Endometrium (tissue), 2 donors: ENCODE results near the gene MXRA7.
"Not testable (repeated sequence)": the region's sequence is repeated elsewhere in the genome, so short reads cannot be mapped to it uniquely, and the experiment has no call there.

Experiments
- FAIRE-seq: peaks from 2 replicates; lab custom pipeline; 2012; peaks lifted over from hg19 to GRCh38; lab: Jason Lieb, UNC
- donor health status: control.
- donor health status: control.

The MXRA7 gene

DNA sequence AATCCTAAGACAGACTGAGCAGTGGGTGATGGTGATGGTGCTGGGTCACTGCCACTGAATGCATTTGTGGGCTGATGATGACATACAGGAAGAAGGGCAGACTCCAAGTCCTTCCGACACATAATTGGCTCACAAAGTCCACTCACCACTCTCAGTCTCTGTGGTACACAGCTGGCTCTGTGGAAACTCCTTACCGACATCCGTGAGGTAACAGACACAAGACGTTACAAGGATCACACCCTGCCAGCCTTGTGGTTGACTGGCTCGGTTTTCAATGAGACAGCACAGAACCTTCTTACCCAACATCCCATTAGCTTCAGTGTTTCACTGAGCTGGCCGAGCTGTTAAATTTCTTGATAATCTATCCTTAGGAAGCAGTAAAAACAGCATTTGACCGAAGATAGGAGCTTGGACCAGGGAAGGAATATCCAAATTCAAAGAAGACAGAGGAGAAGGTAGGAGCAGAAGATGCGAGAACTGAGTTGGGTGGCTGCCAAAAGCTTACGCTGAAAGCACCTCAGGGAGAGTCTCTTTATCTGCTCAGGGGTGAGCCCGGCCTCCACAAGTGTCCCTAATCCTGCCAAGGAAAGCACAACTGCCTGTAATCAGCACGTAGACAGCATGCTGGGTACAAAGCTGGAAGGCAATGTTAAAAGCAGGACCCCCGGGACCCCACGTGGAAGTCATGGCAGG, 5.5 kb upstream of the MXRA7 start:
- FAIRE-seq: no peak

DNA sequence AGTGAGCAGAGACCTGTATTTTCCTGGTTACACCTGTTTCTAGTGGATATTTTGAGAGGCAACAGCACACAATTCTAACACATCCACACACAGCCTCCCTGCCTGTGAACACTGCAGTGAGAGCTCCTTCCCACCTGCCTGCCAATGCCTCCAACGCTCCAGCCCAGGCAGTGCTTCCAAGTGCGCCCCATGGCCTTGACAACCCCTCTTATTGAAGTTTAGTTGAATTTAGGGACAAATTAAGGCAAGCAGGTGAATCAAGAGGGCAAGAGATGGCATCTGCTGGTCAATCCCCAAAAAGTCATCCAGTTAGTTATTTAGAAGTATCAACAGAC, 4.7 kb upstream of the MXRA7 start:
- FAIRE-seq: no peak

DNA sequence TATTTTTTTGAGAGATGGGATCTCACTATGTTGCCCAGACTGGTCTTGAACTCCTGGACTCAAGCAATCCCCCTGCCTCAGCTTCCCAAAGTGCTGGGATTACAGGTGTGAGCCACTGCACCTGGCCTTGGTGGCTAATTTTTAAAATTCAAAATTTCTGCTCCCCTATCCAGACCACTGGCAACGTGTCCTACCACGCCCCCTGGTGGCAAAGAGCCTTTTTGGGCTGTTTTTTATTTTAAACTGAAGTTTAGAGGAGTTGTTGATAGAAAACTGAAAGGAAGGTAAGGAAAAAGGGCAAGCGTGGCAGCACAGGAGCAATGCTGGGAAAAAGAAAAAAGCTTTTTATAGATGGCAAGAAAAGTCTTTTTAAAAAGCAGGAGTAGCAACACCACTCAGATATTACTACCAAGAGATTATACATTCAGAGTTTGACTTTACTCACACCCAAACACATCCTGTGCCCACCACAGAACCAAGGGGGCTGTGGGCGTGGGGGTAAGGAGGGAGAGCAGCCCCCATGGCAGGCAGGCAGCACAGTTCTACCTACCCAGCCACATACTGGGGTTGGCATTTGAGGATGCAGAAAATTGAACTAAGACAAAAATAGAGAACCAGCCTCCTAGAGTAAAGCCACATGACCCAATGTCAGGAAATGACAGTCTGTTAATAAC, 4.2 kb upstream of the MXRA7 start:
- FAIRE-seq: no peak

DNA sequence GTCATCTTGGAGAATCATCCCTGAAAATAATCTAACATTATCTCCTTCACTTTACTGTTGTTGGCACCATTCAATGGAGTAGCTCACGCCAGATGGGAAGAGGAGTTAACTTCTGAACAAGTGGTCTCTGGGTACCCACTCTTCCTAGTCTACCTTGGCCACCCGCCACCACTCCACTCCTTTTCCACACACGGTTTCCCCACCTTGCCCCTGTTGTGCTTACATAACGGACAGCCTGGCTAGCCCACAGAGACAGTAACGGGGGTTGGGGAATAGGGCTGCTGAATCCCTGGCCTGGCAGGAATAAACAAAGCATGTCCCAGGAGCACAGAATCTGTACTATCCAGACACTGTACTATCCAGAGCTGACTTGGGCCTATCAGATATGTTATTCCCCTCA, 3.6 kb upstream of the MXRA7 start:
- no peak for FAIRE-seq

DNA sequence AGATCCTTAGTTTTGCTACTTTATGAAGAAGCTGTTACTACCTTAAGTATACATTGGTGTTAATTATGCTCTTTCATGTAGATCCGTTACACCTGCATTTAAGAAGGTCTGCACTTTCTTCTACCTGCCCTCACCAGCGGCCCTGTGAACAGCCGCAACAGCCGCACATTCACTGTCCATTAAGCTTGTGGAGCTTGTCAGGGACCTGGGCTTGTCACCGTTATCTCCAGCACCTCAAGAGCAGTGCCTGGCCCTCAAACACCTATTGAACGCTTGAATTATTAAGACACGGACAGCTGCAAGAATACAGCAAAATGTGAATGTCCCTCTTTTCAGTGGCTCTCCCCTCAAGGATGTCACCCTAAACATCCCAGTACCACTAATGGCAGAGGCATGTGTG, 3.0 kb upstream of the MXRA7 start:
- FAIRE-seq: no peak

DNA sequence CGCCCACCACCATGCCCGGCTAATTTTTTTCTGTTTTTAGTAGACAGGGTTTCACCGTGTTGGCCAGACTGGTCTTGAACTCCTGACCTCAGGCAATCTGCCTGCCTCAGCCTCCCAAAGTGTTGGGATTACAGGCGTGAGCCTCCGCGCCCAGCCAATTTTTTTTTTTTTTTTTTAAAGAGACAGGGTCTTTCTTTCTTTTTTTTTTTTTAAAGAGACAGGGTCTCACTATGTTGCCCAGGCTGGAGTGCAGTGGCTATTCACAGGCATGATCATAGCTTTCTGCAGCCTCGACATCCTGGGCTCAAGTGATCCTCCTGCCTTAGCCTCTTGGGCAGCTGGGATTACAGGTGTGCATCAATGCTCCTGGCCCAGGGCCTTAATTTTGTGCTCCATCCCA, 1.6 kb upstream of the MXRA7 start:
- FAIRE-seq: not testable (repeated sequence)

DNA sequence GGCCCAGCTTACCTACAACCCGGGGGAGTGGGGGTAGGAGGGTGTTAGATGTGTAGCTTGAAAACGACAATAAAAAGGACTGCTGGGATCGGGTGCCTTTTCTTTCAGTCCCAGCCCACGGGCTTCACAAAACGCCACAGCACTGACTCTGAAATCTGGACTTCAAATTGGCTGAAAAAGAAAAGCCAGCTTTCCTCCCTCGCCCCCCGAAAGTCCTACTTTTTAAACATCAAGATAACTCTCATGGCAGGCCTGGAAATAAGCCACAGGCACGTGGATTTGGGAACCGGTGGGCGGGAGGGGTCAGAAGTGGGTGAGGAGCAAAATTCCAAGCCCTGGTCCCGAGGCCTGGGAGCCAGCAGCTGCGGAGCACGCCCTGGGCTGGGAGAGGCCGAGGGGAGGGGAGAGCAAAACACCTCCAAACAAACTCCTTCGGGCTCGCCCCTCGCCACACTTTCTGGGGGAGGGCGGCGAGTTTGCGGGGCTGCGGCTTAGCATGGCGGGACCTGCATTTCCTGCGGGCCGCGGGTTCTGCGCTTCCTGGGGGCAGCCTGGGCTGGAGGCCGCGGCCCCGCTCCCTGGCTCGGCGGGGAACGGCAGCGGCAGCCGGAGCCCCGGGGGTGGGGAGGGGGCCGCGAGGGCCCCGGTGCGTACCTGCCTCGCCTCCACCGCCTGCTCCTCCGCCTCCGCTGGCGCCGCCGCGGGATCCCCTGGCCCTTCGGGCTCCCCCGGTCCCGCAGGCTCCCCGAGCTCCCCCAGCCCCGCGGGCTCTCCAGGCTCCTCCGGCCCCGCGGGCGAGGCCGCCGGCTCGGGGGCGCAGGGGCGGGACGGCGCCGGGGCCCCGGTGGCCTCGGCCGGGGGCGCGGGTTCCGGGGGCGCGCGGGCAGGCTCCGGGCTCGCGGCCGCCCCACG, 558 bp downstream of the MXRA7 start:
- not testable (repeated sequence) for FAIRE-seq

DNA sequence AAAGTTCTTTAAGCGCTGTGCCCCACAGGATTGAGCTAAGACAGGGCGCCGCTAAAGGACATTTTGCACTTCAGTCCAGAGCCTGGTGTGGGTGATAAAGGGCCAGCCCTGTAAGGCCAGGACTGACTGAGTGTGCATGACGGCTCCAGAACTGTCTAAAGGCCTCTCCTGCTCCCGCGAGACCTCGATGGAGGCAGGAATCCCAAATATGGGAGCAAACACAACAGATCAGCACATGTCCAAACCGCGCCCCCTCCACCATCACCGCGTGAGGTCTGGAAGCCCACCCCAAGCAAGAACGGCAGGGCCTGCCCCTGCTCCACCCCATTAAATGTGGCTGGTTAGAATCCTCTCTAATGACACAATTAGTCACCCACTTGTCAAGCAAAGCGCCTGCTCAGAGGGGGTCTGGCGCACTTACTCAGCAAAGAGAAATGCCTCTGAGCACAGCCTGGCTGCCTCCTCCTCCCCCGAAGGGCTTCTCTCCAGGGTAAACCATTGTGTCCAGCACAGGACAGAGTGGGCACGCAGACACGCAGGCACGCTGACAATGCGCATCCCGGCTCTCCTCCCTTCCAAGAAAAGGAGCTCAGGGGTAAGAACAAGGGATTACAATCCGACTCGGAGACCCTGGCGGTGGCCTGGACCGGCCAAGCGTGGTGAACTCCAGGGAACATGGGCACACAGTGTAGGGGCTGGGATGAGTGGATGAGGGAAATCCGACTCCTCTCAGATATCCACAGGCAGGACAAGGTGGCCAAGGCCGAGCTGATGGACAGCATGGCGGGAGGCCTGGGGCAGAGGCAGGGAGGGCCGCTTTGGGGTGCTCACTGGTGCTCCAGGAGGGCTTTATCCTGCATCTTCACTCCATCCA, 1.5 kb downstream of the MXRA7 start:
- FAIRE-seq: peak; percentile 85

DNA sequence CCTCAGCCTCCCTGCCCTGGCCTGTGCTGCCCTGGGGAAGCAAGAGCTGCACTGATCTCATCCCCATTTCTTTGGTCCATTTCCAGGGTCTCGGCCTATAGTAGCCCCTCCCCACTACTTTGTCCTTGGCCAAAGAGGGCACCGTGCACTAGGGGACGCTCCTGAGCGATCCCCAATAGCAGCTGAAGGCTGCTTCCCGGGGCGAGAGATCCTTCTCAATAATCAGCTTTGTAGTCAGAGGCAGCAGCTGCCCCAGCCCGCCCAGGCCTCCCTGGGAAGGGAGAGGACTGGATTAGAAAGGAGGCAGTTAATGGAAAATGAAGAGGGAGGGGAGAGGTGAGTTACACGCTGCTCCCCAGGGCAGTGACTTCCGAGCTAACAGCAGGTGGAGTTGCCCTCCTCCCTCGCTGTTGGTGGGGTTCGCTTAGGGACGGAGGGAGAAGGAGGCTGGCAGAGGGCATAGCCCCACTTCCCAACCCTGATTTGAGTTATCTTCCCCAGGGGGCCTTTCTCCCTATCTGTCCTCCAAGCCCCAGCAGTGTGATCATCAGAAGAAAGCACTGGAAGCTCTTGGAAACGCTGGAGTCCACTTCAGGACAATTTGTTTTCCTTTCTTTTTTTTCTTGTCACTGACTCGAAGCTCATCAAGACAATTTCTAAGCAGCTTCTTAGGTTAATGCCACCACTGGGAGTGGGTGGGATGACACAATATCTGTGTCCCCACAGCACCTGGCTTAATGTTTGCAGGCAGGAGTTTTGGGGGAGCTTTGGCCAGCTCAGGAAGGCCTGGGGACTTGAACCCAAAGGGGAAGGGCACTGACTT, 2.6 kb downstream of the MXRA7 start:
- no peak for FAIRE-seq

DNA sequence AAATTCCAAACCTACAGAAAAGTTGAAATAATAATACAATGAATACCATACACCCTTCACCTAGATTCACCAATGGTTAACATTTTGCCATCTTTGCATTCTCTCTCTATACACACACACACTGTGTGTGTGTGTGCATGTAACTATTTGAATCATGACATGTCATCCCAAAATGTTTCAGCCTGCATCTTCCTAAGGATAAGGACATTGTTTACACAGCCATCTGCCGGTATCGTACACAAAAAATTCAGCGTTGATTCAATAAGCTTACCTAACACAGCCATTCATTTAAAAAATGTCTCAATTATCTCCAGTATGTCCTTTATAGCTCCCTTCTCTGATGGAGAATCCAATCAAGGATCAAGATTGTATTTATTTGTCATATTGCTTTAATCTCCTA, 3.9 kb downstream of the MXRA7 start:
- no peak for FAIRE-seq

DNA sequence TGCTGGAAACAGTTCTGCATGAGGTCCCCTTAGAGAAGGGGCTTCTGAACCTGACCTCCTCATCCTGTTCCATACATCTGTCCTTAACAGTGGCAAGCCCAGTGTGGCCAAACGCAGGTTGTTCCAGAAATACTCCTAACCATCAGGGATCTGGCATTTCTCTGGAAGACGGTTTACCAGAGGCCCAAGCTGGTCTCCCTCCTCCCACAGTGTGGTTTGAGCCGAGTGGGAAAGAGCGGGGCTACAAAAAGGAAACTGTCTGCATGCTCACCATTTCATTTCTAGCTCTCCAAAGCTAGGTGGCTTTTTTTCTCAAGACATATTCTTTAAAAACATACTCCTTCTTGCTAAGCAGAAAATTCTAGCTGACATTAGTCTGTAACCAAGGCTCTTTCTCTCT, 6.0 kb downstream of the MXRA7 start:
- no peak for FAIRE-seq

DNA sequence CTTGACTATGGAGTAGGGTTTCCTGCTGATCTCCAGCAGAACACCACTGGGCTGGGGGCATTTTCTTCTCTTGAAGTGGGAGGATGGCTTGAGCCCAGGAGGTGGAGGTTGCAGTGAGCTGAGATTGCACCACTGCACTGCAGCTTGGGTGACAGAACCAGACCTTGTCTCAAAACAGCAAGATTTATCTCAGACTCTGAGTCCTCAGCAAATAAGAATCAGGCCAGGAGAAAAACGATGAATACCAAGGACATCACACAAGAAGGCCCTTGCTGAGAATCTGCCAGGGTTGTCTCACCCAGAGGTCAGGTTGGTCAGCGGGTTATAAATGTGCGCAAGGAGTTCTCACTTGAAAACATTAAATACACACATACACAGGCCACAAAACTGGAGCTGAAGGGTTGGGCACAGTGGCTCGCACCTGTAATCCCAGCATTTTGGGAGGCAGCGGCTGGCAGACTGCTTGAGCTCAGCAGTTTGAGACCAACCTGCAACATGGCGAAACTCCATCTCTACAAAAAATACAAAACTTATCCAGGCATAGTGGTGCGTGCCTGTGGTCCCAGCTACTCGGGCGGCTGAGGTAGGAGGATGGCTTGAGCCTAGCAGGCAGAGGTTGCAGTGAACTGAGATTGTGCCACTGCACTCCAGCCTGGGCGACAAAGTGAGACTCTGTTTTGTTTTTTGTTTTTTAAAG, 7.7 kb downstream of the MXRA7 start:
- FAIRE-seq: no peak

DNA sequence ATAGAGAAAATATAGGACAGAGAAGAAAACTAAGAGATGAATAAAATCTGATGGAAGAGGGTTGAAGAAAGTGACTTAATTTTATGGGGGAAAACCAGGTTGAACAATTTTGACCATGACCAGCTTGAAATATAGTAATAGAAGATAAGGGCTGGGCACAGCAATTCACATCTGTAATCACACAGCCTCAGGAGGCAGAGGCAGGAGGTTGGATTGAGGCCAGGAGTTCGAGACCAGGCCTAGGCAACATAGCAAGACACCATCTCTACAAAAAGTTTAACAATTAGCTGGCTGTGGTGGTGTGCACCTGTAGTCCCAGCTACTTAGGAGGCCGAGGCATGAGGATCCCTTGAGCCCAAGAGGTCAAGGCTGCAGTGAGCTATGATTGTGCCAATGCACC, 8.7 kb downstream of the MXRA7 start:
- FAIRE-seq: no peak

DNA sequence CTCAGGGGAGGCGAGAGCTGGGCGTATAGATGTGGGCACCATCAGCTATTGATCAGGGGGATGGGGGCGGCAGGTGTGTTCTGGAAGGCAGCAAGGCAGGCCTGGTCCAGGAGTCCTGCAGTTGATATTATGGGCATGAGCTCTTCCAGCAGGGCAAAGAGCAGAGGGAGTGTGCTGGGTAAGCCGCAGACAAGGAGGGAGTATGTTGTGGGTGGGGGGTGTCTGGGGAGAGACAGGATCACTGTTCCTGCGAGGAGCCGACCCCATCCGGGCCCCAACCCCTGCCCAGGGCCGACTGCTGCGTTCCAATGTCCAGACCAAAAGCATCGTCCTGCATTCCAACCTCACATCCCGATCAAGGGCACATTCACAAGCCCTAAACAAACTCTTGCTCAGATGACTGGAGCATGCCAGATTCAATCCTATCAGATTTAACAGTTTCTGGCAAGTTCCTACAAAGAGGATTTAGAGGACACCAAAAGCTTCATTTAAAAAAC, 9.2 kb downstream of the MXRA7 start:
- no peak for FAIRE-seq

DNA sequence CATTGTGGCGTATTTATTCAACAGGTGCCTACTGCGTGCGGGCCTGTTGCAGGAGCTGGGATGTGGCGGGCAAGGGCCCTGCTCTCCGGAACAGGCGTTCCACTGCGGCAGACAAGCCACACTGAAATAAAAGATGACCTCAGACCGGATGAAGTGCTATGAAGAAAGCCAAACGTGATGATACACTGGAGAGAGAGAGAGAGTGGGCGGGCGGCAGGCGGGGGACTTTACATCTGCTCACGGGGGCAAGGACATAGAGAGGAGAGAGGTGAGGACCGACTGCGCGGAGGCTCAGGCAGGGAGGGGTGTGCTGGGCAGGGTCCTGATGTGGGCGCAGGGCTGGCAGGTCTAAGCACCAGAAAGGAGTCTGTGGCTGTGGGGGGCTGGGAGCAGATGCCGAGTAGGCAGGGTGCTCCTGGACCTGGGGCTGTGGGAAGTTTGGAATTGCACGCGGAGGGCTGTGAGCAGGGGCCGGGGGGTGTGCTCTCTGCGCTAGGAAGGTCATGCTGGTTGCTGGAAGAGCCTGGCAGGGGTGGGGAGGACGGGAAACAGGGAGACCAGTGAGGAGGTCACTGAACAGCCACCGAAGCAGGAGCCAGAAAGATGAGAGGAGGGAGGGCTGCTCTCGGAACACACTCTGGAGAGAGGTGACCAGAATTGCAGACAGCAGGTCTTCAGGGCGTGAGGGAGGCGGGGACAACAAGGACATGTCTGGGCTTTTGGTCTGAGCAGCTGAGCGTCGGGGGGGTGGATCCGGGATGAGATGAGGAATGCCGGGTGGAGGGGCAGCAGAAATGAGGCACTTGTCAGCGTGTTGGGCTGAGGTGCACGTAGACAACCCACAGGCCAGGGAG, 9.9 kb downstream of the MXRA7 start:
- FAIRE-seq: no peak

DNA sequence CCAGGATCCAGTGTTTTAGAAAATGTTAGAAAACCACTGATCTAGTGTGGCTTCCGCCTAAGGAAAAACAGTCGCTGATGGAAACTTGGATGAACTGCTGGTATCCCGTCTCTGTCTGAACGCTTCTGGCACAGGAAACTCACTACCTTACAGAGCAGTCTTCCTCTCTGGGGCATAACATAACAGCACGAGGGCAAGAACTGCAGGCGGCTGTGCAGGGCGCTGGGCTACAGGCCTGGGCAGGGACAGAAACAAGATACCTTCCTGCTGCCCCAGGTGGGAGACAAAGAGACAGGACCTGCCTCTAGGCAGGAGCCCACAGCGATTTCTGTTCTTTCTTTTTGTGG, 10.5 kb downstream of the MXRA7 start:
- no peak for FAIRE-seq

DNA sequence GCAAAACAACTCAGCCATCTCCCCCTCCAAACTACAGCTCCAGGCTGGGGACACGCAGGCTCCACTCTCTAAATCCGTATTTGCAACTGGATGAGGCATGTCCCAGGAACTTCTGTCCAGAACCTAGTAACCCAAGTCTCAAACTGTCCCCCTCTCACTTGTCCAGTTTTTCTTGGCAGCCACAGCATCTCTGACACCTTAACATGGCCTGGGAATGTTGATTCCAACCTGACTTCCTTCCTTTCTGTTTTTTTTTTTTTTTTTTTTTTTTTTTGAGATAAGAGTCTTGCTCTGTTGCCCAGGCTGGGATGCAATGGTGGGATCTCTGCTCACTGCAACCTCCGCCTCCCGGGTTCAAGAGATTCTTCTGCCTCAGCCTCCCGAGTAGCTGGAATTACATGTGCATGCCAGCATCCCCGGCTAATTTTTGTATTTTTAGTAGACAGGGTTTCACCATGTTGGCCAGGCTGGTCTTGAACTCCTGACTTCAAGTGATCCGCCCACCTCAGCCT, 12.2 kb downstream of the MXRA7 start:
- FAIRE-seq: not testable (repeated sequence)

DNA sequence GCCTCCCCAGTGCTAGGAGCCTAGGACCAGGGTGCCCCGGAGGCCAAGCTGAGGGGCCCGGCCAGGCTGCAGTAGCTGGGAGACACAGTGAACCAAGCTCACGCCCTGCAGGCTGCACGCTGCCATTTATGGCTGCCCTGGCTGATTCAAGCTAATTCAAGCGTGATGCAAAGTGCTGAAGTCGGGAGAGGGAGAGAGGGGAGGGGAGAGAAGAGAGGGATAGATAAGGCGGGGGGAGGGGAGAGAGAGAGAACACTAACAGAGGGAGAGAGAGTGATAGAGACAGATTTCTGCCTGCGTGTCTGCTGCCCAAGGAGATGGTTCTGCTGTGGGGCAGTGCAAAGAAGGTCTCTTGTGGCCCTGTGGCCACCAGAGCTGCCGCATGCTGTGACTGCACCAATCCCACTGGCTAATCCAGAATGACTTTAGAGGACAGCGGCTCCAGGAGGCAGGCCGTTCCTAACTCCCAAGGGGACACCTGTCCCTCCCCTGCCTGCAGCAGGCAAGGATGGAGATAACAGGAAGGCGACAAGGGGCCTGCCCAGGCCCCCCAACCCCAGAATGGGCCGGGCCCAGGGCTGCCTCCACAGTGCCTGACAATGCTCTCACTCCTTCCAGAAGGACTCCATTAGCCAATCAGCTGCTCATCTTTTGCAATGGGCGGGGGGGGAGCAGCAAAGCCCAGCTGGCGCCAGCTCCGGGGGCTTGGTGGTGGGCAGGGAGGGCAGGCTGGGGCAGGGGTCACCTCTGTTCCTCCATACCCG, 12.9 kb downstream of the MXRA7 start:
- no peak for FAIRE-seq
